ENCODE results near the gene EPHA6.

- TF ChIP-seq CTCF (IDR thresholded peaks at IDR 0.05): no peak
- TF ChIP-seq MYC (IDR thresholded peaks at IDR 0.05; ENCODE audit: borderline replicate concordance, low read length): no peak
- TF ChIP-seq ZFP36 (IDR thresholded peaks at IDR 0.05; ENCODE audit: borderline replicate concordance, partially characterized antibody): no peak
- no peak for TF ChIP-seq MAX (IDR thresholded peaks at IDR 0.05)
- no peak for TF ChIP-seq RAD21 (conservative IDR thresholded peaks at IDR 0.05 in 1 of 2, IDR thresholded peaks at IDR 0.05 in 1 of 2)
- TF ChIP-seq RFX5 (IDR thresholded peaks at IDR 0.05): no peak
- TF ChIP-seq REST (IDR thresholded peaks at IDR 0.05): no peak
- TF ChIP-seq KDM1A (IDR thresholded peaks at IDR 0.05; ENCODE audit: low read depth): no peak
- no peak for TF ChIP-seq E2F6 (IDR thresholded peaks at IDR 0.05; ENCODE audit: borderline replicate concordance, low read depth)
- TF ChIP-seq POLR2A (IDR thresholded peaks at IDR 0.05; ENCODE audit: low read length): no peak
These were observed 546.4 kb downstream of the EPHA6 start for GRCh38 chr3:97360804-97361203.

Data from A549 (cell line).